HG02759 (cell line): Measurements from ENCODE around the gene ALPL.
"Not testable (repeated sequence)": the region's sequence is repeated elsewhere in the genome, so short reads cannot be mapped to it uniquely, and the experiment has no call there.

Experiments used
- ATAC-seq: cut with Tn5 transposase; IDR thresholded peaks from one replicate; pipeline ENCODE4 v1.9.1; 2021; ENCODE audit warnings: mild to moderate bottlenecking, moderate library complexity; ENCODE audit not compliant: unreplicated experiment

ALPL gene

GRCh38 chr1:21509351-21510112, at the start of gene ALPL:
ALPL (plus strand) TSS chr1:21509423; CDS start chr1:21554082, 44,659 bp downstream.
- no peak for ATAC-seq

- not testable (repeated sequence) for ATAC-seq
These were observed 44.1 kb upstream of the ALPL start for GRCh38 chr1:21465127-21465526.

- ATAC-seq = not testable (repeated sequence)
These were observed 41.3 kb upstream of the ALPL start for GRCh38 chr1:21467946-21468345.

GRCh38 chr1:21468599-21468998, 40.6 kb upstream of the ALPL start:
- no peak for ATAC-seq

- ATAC-seq = no peak
These were observed 39.6 kb upstream of the ALPL start for GRCh38 chr1:21469581-21469980.

GRCh38 chr1:21472861-21473260, 36.4 kb upstream of the ALPL start:
- no peak for ATAC-seq

GRCh38 chr1:21478356-21478755, 30.9 kb upstream of the ALPL start:
- no peak for ATAC-seq

- not testable (repeated sequence) for ATAC-seq
These were observed 25.3 kb upstream of the ALPL start for GRCh38 chr1:21483881-21484280.

- ATAC-seq = no peak
These were observed 20.1 kb upstream of the ALPL start for GRCh38 chr1:21489146-21489545.

- ATAC-seq = no peak
These were observed 18.3 kb upstream of the ALPL start for GRCh38 chr1:21490774-21491487.

- ATAC-seq = no peak
These were observed 17.5 kb upstream of the ALPL start for GRCh38 chr1:21491488-21492355.

GRCh38 chr1:21492356-21492625, 16.9 kb upstream of the ALPL start:
- no peak for ATAC-seq

GRCh38 chr1:21494196-21494595, 15.0 kb upstream of the ALPL start:
- no peak for ATAC-seq

- ATAC-seq = no peak
These were observed 13.9 kb upstream of the ALPL start for GRCh38 chr1:21495225-21495820.

- ATAC-seq = no peak
These were observed 13.2 kb upstream of the ALPL start for GRCh38 chr1:21496063-21496462.

- no peak for ATAC-seq
These were observed 12.3 kb upstream of the ALPL start for GRCh38 chr1:21496886-21497285.

- ATAC-seq = no peak
These were observed 11.7 kb upstream of the ALPL start for GRCh38 chr1:21497466-21498061.

GRCh38 chr1:21499283-21499950, 9.8 kb upstream of the ALPL start:
- ATAC-seq = no peak

GRCh38 chr1:21503706-21504377, 5.4 kb upstream of the ALPL start:
- ATAC-seq = no peak

GRCh38 chr1:21506804-21507203, 2.4 kb upstream of the ALPL start:
- ATAC-seq = no peak
